SK-N-SH (cell line): ENCODE measurements around the gene SFSWAP. TPM values are rescaled to one million over a fixed set of nuclear protein-coding genes. Genes with fewer than 3 reads are reported as not detected.

Source experiments
- CTCF ChIA-PET: fragments of 300-600, 350-600 bp; formaldehyde crosslinking; extraction: SDS; loops from one replicate; lab custom pipeline; 2021; lab: Yijun Ruan, JAX
- POLR2A ChIA-PET: fragments of 350-600 bp; sonication (Branson Sonifier 250); formaldehyde crosslinking; extraction: SDS; loops from one replicate; lab custom pipeline; 2020; ENCODE audit warnings: antibody characterized with exemption, inconsistent platforms; lab: Yijun Ruan, JAX
- DNase-seq: peaks from one replicate; pipeline ENCODE4 v3.0.0; 2012
- H2AFZ ChIP-seq: fragments of 200-600 bp; sonication (generic); 2 replicates; pipeline ENCODE4 v1.8.1; 2016; ENCODE audit warnings: antibody characterized with exemption, mild to moderate bottlenecking, low read depth
- H3F3A ChIP-seq: fragments of 200-600 bp; sonication (generic); replicated peaks from 2 replicates; pipeline ENCODE3; 2016; ENCODE audit warnings: antibody characterized with exemption, mild to moderate bottlenecking; ENCODE audit not compliant: insufficient read depth
- H3K27ac ChIP-seq, 2 experiments: fragments of 200-500 bp in 1 of 2; fragments of 200-600 bp in 1 of 2; sonication (Bioruptor generic) in 1 of 2; sonication (generic), shearing (Covaris generic) in 1 of 2; 2 replicates each; pipeline versions ENCODE4 v1.5.1 to v1.6.1; 2014 to 2016; ENCODE audit warnings: low read depth in 2 of 2, inconsistent platforms in 1 of 2, low read length in 1 of 2, mild to moderate bottlenecking in 1 of 2, mixed read lengths in 1 of 2
- H3K27me3 ChIP-seq: fragments of 200-600 bp; sonication (generic), shearing (Covaris generic); 2 replicates; pipeline ENCODE4 v1.6.1; 2016; ENCODE audit warnings: mixed run types; ENCODE audit not compliant: insufficient read depth
- H3K36me3 ChIP-seq, 2 experiments: fragments of 200-500 bp in 1 of 2; fragments of 200-600 bp in 1 of 2; sonication (Bioruptor generic) in 1 of 2; sonication (generic) in 1 of 2; replicated peaks in 1 of 2; 2 replicates each; pipeline versions ENCODE3 to v1.5.1; 2014 to 2016; ENCODE audit warnings: low read length in 1 of 2, mild to moderate bottlenecking in 1 of 2; ENCODE audit not compliant: insufficient read depth in 2 of 2, control insufficient read depth in 1 of 2
- H3K4me1 ChIP-seq, 2 experiments: fragments of 200-500 bp in 1 of 2; fragments of 200-600 bp in 1 of 2; sonication (Bioruptor generic) in 1 of 2; sonication (generic), shearing (Covaris generic) in 1 of 2; 2 replicates each; pipeline versions ENCODE4 v1.5.1 to v1.6.1; 2014 to 2016; ENCODE audit warnings: low read depth in 1 of 2, low read length in 1 of 2, mixed run types in 1 of 2; ENCODE audit not compliant: insufficient read depth in 2 of 2, control insufficient read depth in 1 of 2
- H3K4me2 ChIP-seq: fragments of 200-600 bp; sonication (generic), shearing (Covaris generic); 2 replicates; pipeline ENCODE4 v1.6.1; 2017; ENCODE audit warnings: mixed run types
- H3K4me3 ChIP-seq, 2 experiments: fragments of 200-500 bp in 1 of 2; fragments of 200-600 bp in 1 of 2; sonication (Bioruptor generic) in 1 of 2; sonication (generic), shearing (Covaris generic) in 1 of 2; 2 replicates each; pipeline versions ENCODE4 v1.5.1 to v1.8.1; 2014 to 2016; ENCODE audit warnings: low read depth in 2 of 2, inconsistent platforms in 1 of 2, low read length in 1 of 2, mild to moderate bottlenecking in 1 of 2, mixed read lengths in 1 of 2, moderate library complexity in 1 of 2
- H3K79me2 ChIP-seq: fragments of 200-600 bp; sonication (generic); 2 replicates; pipeline ENCODE4 v1.8.1; 2017; ENCODE audit warnings: mild to moderate bottlenecking; ENCODE audit not compliant: insufficient read depth
- H3K9ac ChIP-seq: fragments of 200-600 bp; sonication (generic); 2 replicates; pipeline ENCODE4 v1.6.1; 2017; ENCODE audit warnings: mixed run types
- H3K9me2 ChIP-seq: fragments of 200-600 bp; sonication (generic); 2 replicates; pipeline ENCODE4 v1.6.1; 2017; ENCODE audit warnings: mixed run types
- H3K9me3 ChIP-seq: fragments of 200-600 bp; sonication (generic); 2 replicates; pipeline ENCODE4 v1.6.1; 2017; ENCODE audit warnings: mixed run types, mild to moderate bottlenecking, moderate library complexity
- H4K20me1 ChIP-seq: fragments of 200-600 bp; sonication (generic); 2 replicates; pipeline ENCODE4 v1.6.1; 2017; ENCODE audit warnings: mild to moderate bottlenecking, mixed run types; ENCODE audit not compliant: insufficient read depth
- CHD2 ChIP-seq: fragments of 150-350 bp; IDR thresholded peaks from 2 replicates; pipeline ENCODE4 v1.6.1; 2018; ENCODE audit warnings: low read length; ENCODE audit not compliant: partially characterized antibody
- CTCF ChIP-seq: fragments of 200-600 bp; sonication (generic); IDR thresholded peaks from 2 replicates; pipeline ENCODE4 v1.6.1; 2017; ENCODE audit warnings: antibody characterized with exemption, mild to moderate bottlenecking, moderate library complexity
- ELF1 ChIP-seq: IDR thresholded peaks from 2 replicates; pipeline ENCODE4 v1.4.0; 2012
- EP300 ChIP-seq, 2 experiments: IDR thresholded peaks; 2 replicates each; pipeline versions ENCODE4 v1.4.0 to v1.6.1; 2012; ENCODE audit warnings: borderline replicate concordance in 1 of 2, low read depth in 1 of 2, low read length in 1 of 2
- EZH2phosphoT487 ChIP-seq: fragments of 200-600 bp; sonication (generic); IDR thresholded peaks from 2 replicates; pipeline ENCODE4 v1.6.1; 2017; ENCODE audit warnings: low read depth, mixed run types, mild to moderate bottlenecking, antibody characterized with exemption, moderate library complexity, borderline replicate concordance
- FOSL2 ChIP-seq: IDR thresholded peaks from 2 replicates; pipeline ENCODE4 v1.4.0; 2012; ENCODE audit warnings: low read depth, mild to moderate bottlenecking, moderate library complexity, borderline replicate concordance
- FOXJ3 ChIP-seq: sonication (generic); formaldehyde crosslinking; IDR thresholded peaks from 2 replicates; pipeline ENCODE4 v1.5.1; 2020; ENCODE audit warnings: mild to moderate bottlenecking, missing genetic modification reagents
- FOXM1 ChIP-seq: IDR thresholded peaks from 2 replicates; pipeline ENCODE4 v1.4.0; 2012; ENCODE audit warnings: low read depth, mild to moderate bottlenecking
- GABPA ChIP-seq: IDR thresholded peaks from 2 replicates; pipeline ENCODE4 v1.4.0; 2012; ENCODE audit warnings: low read depth, mild to moderate bottlenecking
- GATA2 ChIP-seq: sonication (generic); formaldehyde crosslinking; IDR thresholded peaks from 2 replicates; pipeline ENCODE4 v1.5.0; 2020; ENCODE audit warnings: mild to moderate bottlenecking, missing genetic modification reagents
- IRF3 ChIP-seq: fragments of 150-350 bp; IDR thresholded peaks from 2 replicates; pipeline ENCODE4 v1.6.1; 2016; ENCODE audit warnings: mild to moderate bottlenecking, low read depth, low read length
- JUND ChIP-seq: IDR thresholded peaks from 2 replicates; pipeline ENCODE4 v1.4.0; 2012
- MAX ChIP-seq: IDR thresholded peaks from 2 replicates; pipeline ENCODE4 v1.4.0; 2012; ENCODE audit warnings: low read depth
- MEF2A ChIP-seq: IDR thresholded peaks from 2 replicates; pipeline ENCODE4 v1.4.0; 2012; ENCODE audit warnings: low read depth, borderline replicate concordance
- MXI1 ChIP-seq: IDR thresholded peaks from 2 replicates; pipeline ENCODE4 v1.6.1; 2012; ENCODE audit warnings: mild to moderate bottlenecking, low read depth, low read length, improper control_type of control experiment
- NFIC ChIP-seq: IDR thresholded peaks from 2 replicates; pipeline ENCODE4 v1.4.0; 2012; ENCODE audit warnings: borderline replicate concordance
- NRF1 ChIP-seq: IDR thresholded peaks from 2 replicates; pipeline ENCODE4 v1.6.1; 2012; ENCODE audit warnings: low read depth, mild to moderate bottlenecking, low read length
- PBX3 ChIP-seq: IDR thresholded peaks from 2 replicates; pipeline ENCODE4; 2012
- POLR2AphosphoS5 ChIP-seq: IDR thresholded peaks from 2 replicates; pipeline ENCODE4 v1.6.1; 2012; ENCODE audit warnings: low read depth, low read length
- RAD21 ChIP-seq: IDR thresholded peaks from 2 replicates; pipeline ENCODE4 v1.6.1; 2012; ENCODE audit warnings: mild to moderate bottlenecking, low read length
- RCOR1 ChIP-seq: fragments of 150-350 bp; IDR thresholded peaks from 2 replicates; pipeline ENCODE4 v1.6.1; 2017; ENCODE audit warnings: antibody characterized with exemption, low read length
- RFX5 ChIP-seq: IDR thresholded peaks from 2 replicates; pipeline ENCODE4 v1.6.1; 2012; ENCODE audit warnings: mild to moderate bottlenecking, improper control_type of control experiment, low read length
- RXRA ChIP-seq: IDR thresholded peaks from 2 replicates; pipeline ENCODE4 v1.4.0; 2012; ENCODE audit warnings: low read depth, mild to moderate bottlenecking, borderline replicate concordance
- SIN3A ChIP-seq: IDR thresholded peaks from 2 replicates; pipeline ENCODE4 v1.6.1; 2012; ENCODE audit warnings: low read depth, mild to moderate bottlenecking, low read length, moderate library complexity, borderline replicate concordance
- TAF1 ChIP-seq: IDR thresholded peaks from 2 replicates; pipeline ENCODE4 v1.6.1; 2012; ENCODE audit warnings: low read depth, mild to moderate bottlenecking, low read length, moderate library complexity, borderline replicate concordance
- TEAD4 ChIP-seq: IDR thresholded peaks from 2 replicates; pipeline ENCODE4 v1.4.0; 2012; ENCODE audit warnings: mild to moderate bottlenecking, borderline replicate concordance; ENCODE audit not compliant: insufficient read depth
- USF2 ChIP-seq: fragments of 150-350 bp; IDR thresholded peaks from 2 replicates; pipeline ENCODE4 v1.6.1; 2017; ENCODE audit warnings: antibody characterized with exemption, low read length, low read depth, borderline replicate concordance
- YY1 ChIP-seq: IDR thresholded peaks from 2 replicates; pipeline ENCODE4 v1.4.0; 2012; ENCODE audit warnings: low read depth, mild to moderate bottlenecking
- ZBTB33 ChIP-seq: IDR thresholded peaks from 2 replicates; pipeline ENCODE4 v1.4.0; 2012; ENCODE audit warnings: low read depth, borderline replicate concordance
- WGBS: methylation state at CpG from one replicate; pipeline ENCODE4 v1.1.6; 2017; ENCODE audit warnings: low lambda C conversion rate; 5-methylcytosine and 5-hydroxymethylcytosine counted together
- polyA plus RNA-seq, 3 experiments: library from polyadenylated mRNA; depleted of rRNA; stranded (reverse); fragments of >200 nt; gene quantifications; 2 replicates each; pipeline ENCODE4 v1.2.3, GENCODE V29; 2012

The SFSWAP gene
- polyA plus RNA-seq, 1 of the 3 experiments (the other 2 are of a cell fraction): 27.9 TPM

GRCh38 chr12:131827961-131828534 is 117.2 kb downstream of the SFSWAP start, which contains the start of gene MMP17:
TSS of gene MMP17 (plus strand) at chr12:131828393. CDS start at chr12:131828495, 102 bp downstream.
- ChIA-PET CTCF (interaction anchor here (1.1 to 6.2 kb wide), 7 partner anchors 16 to 912 kb away, joined by 3 to 51 read pairs (median 3); no protein-coding TSS in a partner anchor), POLR2A (no interaction called here)
- Histone ChIP-seq H3K4me3 (peak within 1 kb of the TSS; percentile 54 to 62), H4K20me1 (no peaks in the 10 kb centered on the region), H3F3A (no peaks in the 10 kb centered on the region), H3K27me3 (no peaks in the 10 kb centered on the region), H3K4me1 (peaks cover 3 to 24% of the 10 kb centered on the region in 2 experiments; a peak in 1 of 4 replicates), H3K79me2 (no peaks in the 10 kb centered on the region), H3K9ac (peak within 1 kb of the TSS; percentile 31; the same call in 1 of the 2 replicates), H3K4me2 (peak within 1 kb of the TSS; percentile 91), H3K36me3 (no peaks in the 10 kb centered on the region), H3K27ac (no peak within 1 kb of the TSS), H2AFZ (peak within 1 kb of the TSS; percentile 42; the same call in 1 of the 2 replicates), H3K9me3 (no peaks in the 10 kb centered on the region), H3K9me2 (no peaks in the 10 kb centered on the region)
- DNase-seq: peak; percentile 90
- 3% methylated on average over 5 of the region's 86 CpGs for WGBS
- no peak for TF ChIP-seq POLR2AphosphoS5
- no peak for TF ChIP-seq TEAD4
- TF ChIP-seq GABPA: no peak
- no peak for TF ChIP-seq EZH2phosphoT487
- peak; percentile 28 for TF ChIP-seq CTCF
- TF ChIP-seq MXI1: no peak
- no peak for TF ChIP-seq YY1
- no peak for TF ChIP-seq NRF1
- peak; percentile 36 for TF ChIP-seq RAD21
- no peak for TF ChIP-seq JUND
- TF ChIP-seq RFX5: no peak
- TF ChIP-seq EP300 (IDR thresholded peaks at IDR 0.05; ENCODE audit: borderline replicate concordance in 1 of 2, low read depth in 1 of 2, low read length in 1 of 2): no peak
- TF ChIP-seq ELF1: no peak
- no peak for TF ChIP-seq MAX
- no peak for TF ChIP-seq FOXJ3 (CRISPR knock-in tag)
- peak; percentile 59 for TF ChIP-seq TAF1
- no peak for TF ChIP-seq RXRA
- no peak for TF ChIP-seq PBX3
- TF ChIP-seq GATA2: no peak
- TF ChIP-seq SIN3A: no peak
- TF ChIP-seq FOSL2: no peak
- no peak for TF ChIP-seq NFIC
- TF ChIP-seq CHD2: no peak
- no peak for TF ChIP-seq ZBTB33
- no peak for TF ChIP-seq IRF3
- no peak for TF ChIP-seq RCOR1
- no peak for TF ChIP-seq FOXM1
- no peak for TF ChIP-seq USF2
- no peak for TF ChIP-seq MEF2A
